Sigmoid colon (tissue), 3 donors: ENCODE data around the gene KCNK1.

Experiments used
- CTCF ChIP-seq, 4 experiments: fragments of 450-650 bp in 3 of 4; fragments of 200-600 bp in 1 of 4; IDR thresholded peaks; one replicate each; pipeline ENCODE4 v1.5.1; 2016 to 2019; ENCODE audit warnings: antibody characterized with exemption in 4 of 4, mild to moderate bottlenecking in 3 of 4, moderate library complexity in 2 of 4
- POLR2A ChIP-seq, 2 donors: fragments of 450-650 bp; IDR thresholded peaks; one replicate each; pipeline ENCODE4 v1.6.1; 2016; ENCODE audit warnings: antibody characterized with exemption in 2 of 2, mild to moderate bottlenecking in 2 of 2, moderate library complexity in 2 of 2

GRCh38 chr1:233605205-233605604 lies 8.7 kb upstream of the KCNK1 start:
- TF ChIP-seq CTCF (IDR thresholded peaks at IDR 0.05) (no peak), POLR2A (IDR thresholded peaks at IDR 0.05) (no peak)
